Cardiac muscle cell (in vitro differentiated cells and primary cell): ENCODE results near the gene AGPS. TPM values are rescaled to one million over a fixed set of nuclear protein-coding genes. Genes with fewer than 3 reads are reported as not detected.

Experiments used
- DNase-seq, 2 donors: peaks; one replicate each; pipeline versions ENCODE4 v3.0.0 to v3.0.0-alpha.2; 2010 to 2017; ENCODE audit warnings: low read depth in 1 of 2, low spot score in 1 of 2
- H3K27ac ChIP-seq: fragments of 200-600 bp; sonication (generic); 2 replicates; pipeline ENCODE4 v1.5.1; 2016
- H3K27me3 ChIP-seq: fragments of 200-600 bp; sonication (generic); 2 replicates; pipeline ENCODE4 v1.6.0; 2016; ENCODE audit warnings: control low read depth
- H3K36me3 ChIP-seq: fragments of 200-600 bp; sonication (generic); 2 replicates; pipeline ENCODE4 v1.5.1; 2016; ENCODE audit warnings: control low read depth
- H3K4me1 ChIP-seq: fragments of 200-600 bp; sonication (generic); 2 replicates; pipeline ENCODE4 v1.8.1; 2017; ENCODE audit warnings: low read depth, mild to moderate bottlenecking, mixed run types
- H3K4me3 ChIP-seq: fragments of 200-600 bp; sonication (generic); 2 replicates; pipeline ENCODE4 v1.5.1; 2016; ENCODE audit warnings: mild to moderate bottlenecking
- H3K9me3 ChIP-seq: fragments of 200-600 bp; sonication (generic); 2 replicates; pipeline ENCODE4 v1.5.1; 2017; ENCODE audit warnings: low read depth, mild to moderate bottlenecking, control low read depth
- polyA plus RNA-seq: library from polyadenylated mRNA; unstranded; fragments of >200 nt; fragmentation: Nextera tagmentation; extraction: Ambion mirVana; gene quantifications from 2 replicates; pipeline ENCODE4 v1.2.1, GENCODE V29; 2016
- total RNA-seq: library from RNA; depleted of rRNA; stranded (reverse); fragments of >200 nt; gene quantifications from 2 replicates; pipeline ENCODE4 v1.2.3, GENCODE V29; 2016
- TF ChIP-seq, protein P1 (sequence below): IDR thresholded peaks from 2 replicates; pipeline ENCODE4 v1.5.1; 2012; ENCODE audit warnings: low read depth, mild to moderate bottlenecking, low read length

AGPS gene
- total and polyA plus RNA-seq, 2 experiments from 2014 or later: 13.6 to 86.3 TPM

GRCh38 chr2:177460973-177461585, 68.5 kb downstream of the AGPS start:
- Histone ChIP-seq H3K27ac (no peak overlapping the region), H3K9me3 (no peaks in the 10 kb centered on the region), H3K36me3 (no peaks in the 10 kb centered on the region), H3K4me1 (no peaks in the 10 kb centered on the region), H3K27me3 (no peaks in the 10 kb centered on the region), H3K4me3 (no peak overlapping the region)
- DNase-seq: no peak
- TF ChIP-seq, protein P1, sequence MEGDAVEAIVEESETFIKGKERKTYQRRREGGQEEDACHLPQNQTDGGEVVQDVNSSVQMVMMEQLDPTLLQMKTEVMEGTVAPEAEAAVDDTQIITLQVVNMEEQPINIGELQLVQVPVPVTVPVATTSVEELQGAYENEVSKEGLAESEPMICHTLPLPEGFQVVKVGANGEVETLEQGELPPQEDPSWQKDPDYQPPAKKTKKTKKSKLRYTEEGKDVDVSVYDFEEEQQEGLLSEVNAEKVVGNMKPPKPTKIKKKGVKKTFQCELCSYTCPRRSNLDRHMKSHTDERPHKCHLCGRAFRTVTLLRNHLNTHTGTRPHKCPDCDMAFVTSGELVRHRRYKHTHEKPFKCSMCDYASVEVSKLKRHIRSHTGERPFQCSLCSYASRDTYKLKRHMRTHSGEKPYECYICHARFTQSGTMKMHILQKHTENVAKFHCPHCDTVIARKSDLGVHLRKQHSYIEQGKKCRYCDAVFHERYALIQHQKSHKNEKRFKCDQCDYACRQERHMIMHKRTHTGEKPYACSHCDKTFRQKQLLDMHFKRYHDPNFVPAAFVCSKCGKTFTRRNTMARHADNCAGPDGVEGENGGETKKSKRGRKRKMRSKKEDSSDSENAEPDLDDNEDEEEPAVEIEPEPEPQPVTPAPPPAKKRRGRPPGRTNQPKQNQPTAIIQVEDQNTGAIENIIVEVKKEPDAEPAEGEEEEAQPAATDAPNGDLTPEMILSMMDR: no peak

DNA sequence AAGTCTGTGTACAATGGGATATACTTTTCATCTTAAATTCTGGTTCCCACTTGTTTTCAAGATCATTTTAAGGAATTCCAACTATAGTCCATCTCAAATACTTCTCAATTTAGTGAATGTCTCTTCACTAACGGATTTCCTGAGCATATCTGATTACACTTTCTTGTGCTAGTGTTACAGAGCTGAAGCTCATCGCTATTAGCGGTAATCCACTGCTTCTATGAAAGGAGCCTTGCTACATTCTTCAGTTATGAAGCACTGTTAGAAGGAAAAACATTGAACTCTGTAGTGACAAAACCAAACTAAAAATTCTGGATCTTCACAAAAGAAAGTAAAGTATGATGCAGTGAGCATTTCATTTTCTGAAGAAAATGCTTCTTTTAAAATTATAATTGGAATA, 72.0 kb downstream of the AGPS start:
- TF ChIP-seq, protein P1: no peak
- DNase-seq: no peak
- Histone ChIP-seq H3K27me3 (no peaks in the 10 kb centered on the region), H3K27ac (no peak overlapping the region), H3K36me3 (peaks cover 6% of the 10 kb centered on the region), H3K4me3 (no peak overlapping the region), H3K4me1 (no peaks in the 10 kb centered on the region), H3K9me3 (no peaks in the 10 kb centered on the region)

GRCh38 chr2:177465400-177466138, 73.0 kb downstream of the AGPS start:
- Histone ChIP-seq H3K27ac (no peak overlapping the region), H3K27me3 (no peaks in the 10 kb centered on the region), H3K36me3 (peaks cover 6% of the 10 kb centered on the region), H3K4me3 (no peak overlapping the region), H3K9me3 (no peaks in the 10 kb centered on the region), H3K4me1 (no peaks in the 10 kb centered on the region)
- DNase-seq: no peak
- TF ChIP-seq, protein P1: no peak

DNA sequence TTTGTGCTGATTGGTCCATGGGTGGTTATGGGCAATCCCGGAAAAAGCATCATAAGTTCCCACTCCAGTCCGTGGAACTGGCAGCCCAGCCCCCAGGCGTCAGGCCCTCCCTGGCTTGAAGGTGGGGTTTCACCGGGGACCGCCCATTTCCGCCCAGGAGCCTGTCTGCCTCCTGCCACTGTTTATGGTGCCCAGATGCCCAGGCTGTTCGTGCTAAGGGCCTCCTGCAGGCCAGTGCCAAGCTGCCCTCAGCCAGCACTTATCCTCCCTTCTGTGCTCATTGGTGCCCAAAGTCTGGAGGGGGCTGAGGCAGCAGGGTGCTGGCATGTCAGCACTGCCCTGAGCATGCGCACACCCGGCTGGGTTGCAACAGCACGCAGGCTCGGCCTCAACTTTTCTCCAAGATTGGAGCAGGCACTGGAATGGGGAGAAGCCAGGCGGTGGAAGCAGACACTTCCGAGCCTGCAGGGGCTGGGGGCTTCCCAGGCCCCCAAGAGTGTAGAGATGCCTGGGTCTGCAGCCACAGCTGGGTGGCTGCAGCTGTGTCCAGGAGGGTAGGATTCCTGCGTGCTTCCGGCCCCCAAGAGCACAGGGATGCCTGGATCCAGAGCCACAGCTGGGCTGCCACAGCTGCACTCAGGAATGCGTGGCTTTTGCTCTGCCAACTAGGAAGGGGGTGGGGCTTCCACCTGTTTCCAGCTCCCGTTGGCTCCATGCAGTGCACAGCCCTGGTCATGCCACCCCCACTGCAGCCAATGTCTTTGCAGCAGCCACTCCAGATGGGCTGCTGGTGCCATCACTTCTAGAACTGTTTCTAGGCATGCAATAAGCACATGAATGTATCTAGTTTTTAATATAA, 74.0 kb downstream of the AGPS start:
- Histone ChIP-seq H3K27me3 (no peaks in the 10 kb centered on the region), H3K4me1 (no peaks in the 10 kb centered on the region), H3K36me3 (peaks cover 6% of the 10 kb centered on the region), H3K4me3 (no peak overlapping the region), H3K27ac (no peak overlapping the region), H3K9me3 (no peaks in the 10 kb centered on the region)
- TF ChIP-seq, protein P1: no peak
- no peak for DNase-seq

- DNase-seq: peak in 1 of 2 donors; percentile 31
- no peaks in the 10 kb centered on the region for H3K4me1 ChIP-seq
- no peak overlapping the region for H3K4me3 ChIP-seq
- H3K27ac ChIP-seq: no peak overlapping the region
- no peaks in the 10 kb centered on the region for H3K27me3 ChIP-seq
- TF ChIP-seq, protein P1: no peak
- peaks cover 6% of the 10 kb centered on the region for H3K36me3 ChIP-seq
- H3K9me3 ChIP-seq: no peaks in the 10 kb centered on the region
Observed at GRCh38 chr2:177467646-177468045, 75.1 kb downstream of the AGPS start.
